Right atrium auricular region (tissue), 2 donors: ENCODE results near the gene MAMDC4. TPM values are rescaled to one million over a fixed set of nuclear protein-coding genes. Genes with fewer than 3 reads are reported as not detected.
"Not testable (repeated sequence)": the region's sequence is repeated elsewhere in the genome, so short reads cannot be mapped to it uniquely, and the experiment has no call there.

Source experiments
- DNase-seq: peaks from one replicate; pipeline ENCODE4 v3.0.0-alpha.2; 2019; ENCODE audit warnings: low spot score
- H3K27ac ChIP-seq, 2 donors: fragments of 200-600 bp; sonication (generic); 1 replicate in 1 of 2; 2 replicates in 1 of 2; pipeline ENCODE4 v1.5.1; 2016 to 2019
- H3K27me3 ChIP-seq, 2 donors: fragments of 200-600 bp; sonication (generic); one replicate each; pipeline versions ENCODE4 v1.5.1 to v1.6.0; 2017 to 2019
- H3K36me3 ChIP-seq: fragments of 200-600 bp; sonication (generic); one replicate; pipeline ENCODE4 v1.5.1; 2016
- H3K4me1 ChIP-seq, 2 donors: fragments of 200-600 bp; sonication (generic); one replicate each; pipeline versions ENCODE4 v1.5.1 to v1.6.0; 2017 to 2019
- H3K4me3 ChIP-seq, 2 donors: fragments of 200-600 bp; sonication (generic); 1 replicate in 1 of 2; 2 replicates in 1 of 2; pipeline ENCODE4 v1.5.1; 2017 to 2019; ENCODE audit warnings: mild to moderate bottlenecking in 1 of 2, moderate library complexity in 1 of 2
- H3K9me3 ChIP-seq, 2 donors: fragments of 200-600 bp; sonication (generic); one replicate each; pipeline ENCODE4 v1.5.1; 2019
- total RNA-seq, 2 donors: library from RNA; depleted of rRNA; stranded (reverse); fragments of >200 nt; gene quantifications; one replicate each; pipeline ENCODE4 v1.1.0, GENCODE V29; 2016
- TF ChIP-seq, protein P1 (sequence below), 2 donors: fragments of 200-600 bp; sonication (generic); IDR thresholded peaks; one replicate each; pipeline ENCODE4 v1.5.1; 2019; ENCODE audit warnings: antibody characterized with exemption in 2 of 2

The MAMDC4 gene
- total RNA-seq, 2 donors from 2014 or later: 1.7 to 2.0 TPM

GRCh38 chr9:136832581-136832980 lies 19.6 kb upstream of the MAMDC4 start:
- DNase-seq: no peak
- no peaks in the 10 kb centered on the region for H3K4me1 ChIP-seq
- H3K9me3 ChIP-seq: no peaks in the 10 kb centered on the region
- no peak overlapping the region for H3K27ac ChIP-seq
- TF ChIP-seq, protein P1, sequence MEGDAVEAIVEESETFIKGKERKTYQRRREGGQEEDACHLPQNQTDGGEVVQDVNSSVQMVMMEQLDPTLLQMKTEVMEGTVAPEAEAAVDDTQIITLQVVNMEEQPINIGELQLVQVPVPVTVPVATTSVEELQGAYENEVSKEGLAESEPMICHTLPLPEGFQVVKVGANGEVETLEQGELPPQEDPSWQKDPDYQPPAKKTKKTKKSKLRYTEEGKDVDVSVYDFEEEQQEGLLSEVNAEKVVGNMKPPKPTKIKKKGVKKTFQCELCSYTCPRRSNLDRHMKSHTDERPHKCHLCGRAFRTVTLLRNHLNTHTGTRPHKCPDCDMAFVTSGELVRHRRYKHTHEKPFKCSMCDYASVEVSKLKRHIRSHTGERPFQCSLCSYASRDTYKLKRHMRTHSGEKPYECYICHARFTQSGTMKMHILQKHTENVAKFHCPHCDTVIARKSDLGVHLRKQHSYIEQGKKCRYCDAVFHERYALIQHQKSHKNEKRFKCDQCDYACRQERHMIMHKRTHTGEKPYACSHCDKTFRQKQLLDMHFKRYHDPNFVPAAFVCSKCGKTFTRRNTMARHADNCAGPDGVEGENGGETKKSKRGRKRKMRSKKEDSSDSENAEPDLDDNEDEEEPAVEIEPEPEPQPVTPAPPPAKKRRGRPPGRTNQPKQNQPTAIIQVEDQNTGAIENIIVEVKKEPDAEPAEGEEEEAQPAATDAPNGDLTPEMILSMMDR (IDR thresholded peaks at IDR 0.05): no peak
- H3K4me3 ChIP-seq: no peak overlapping the region
- H3K36me3 ChIP-seq: peaks cover 54% of the 10 kb centered on the region
- H3K27me3 ChIP-seq: no peaks in the 10 kb centered on the region

DNA sequence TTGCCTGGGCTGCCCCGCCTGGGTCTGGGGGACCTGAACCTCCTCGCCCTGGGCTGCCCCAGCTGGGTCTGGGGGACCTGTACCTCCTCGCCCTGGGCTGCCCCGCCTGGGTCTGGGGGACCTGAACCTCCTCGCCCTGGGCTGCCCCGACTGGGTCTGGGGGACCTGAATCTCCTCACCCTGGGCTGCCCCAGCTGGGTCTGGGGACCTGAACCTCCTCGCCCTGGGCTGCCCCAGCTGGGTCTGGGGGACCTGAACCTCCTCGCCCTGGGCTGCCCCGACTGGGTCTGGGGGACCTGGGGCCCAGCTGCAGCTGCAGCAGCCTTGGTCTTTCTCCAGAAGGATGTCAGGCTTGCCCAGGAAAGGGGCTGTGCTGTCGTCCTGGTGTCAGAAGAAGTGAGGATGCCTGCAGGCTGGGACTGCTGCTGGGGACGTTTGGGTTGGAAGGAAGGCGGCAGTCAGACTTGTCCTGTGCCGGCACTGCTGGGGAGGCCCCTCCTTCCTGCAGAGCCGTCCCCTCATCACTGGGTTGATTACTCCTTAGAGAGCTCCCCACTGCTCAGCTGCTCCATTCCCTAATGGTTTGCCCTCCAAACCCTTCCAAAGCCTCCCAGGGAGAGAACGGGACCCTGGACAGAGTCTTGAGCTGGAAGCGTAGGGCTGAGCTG lies 18.6 kb upstream of the MAMDC4 start:
- H3K9me3 ChIP-seq, H3K4me3 ChIP-seq, DNase-seq, H3K27me3 ChIP-seq, H3K4me1 ChIP-seq, H3K27ac ChIP-seq: not testable (repeated sequence)
- H3K36me3 ChIP-seq: peaks cover 55% of the 10 kb centered on the region

DNA sequence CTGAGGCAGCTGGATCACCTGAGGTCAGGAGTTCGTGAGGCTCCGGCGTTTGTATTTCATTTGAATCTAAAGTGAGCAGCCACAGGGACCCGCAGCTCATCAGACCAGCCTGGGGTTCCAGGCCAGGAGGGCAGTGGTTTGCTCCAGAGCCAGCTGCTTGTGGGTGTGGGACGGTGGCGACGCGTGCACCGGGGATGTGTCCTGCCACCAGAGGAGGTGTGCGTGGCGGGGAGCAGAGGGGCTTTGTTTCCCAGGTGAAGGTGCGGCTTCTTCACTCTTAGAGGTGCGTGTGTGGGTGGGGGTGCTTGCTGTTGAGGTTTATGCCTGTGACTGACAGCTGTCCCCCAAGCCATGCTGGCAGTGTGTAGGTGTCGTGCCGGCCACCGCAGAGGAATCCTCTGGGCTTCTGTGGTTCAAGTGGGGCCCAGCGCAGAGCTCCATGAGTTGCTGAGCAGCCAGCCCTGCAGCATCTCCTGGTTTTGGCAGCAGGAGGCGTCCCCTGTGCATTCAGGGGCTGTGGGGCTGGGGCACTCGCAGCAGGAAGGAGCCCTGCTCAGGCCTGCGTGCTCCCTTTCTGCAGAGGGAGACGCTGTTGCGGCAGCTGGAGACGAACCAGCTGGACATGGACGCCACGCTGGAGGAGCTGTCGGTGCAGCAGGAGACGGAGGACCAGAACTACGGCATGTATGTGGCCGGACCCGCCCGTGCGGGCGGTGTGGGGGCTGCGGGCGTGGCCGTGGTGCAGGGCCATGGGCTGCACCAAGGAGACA lies 16.8 kb upstream of the MAMDC4 start:
- H3K4me3 ChIP-seq: no peak overlapping the region
- DNase-seq: no peak
- no peaks in the 10 kb centered on the region for H3K27me3 ChIP-seq
- peaks cover 0 to 3% of the 10 kb centered on the region in 2 donors for H3K4me1 ChIP-seq
- peaks cover 42% of the 10 kb centered on the region for H3K36me3 ChIP-seq
- TF ChIP-seq, protein P1 (IDR thresholded peaks at IDR 0.05): no peak
- no peak overlapping the region for H3K27ac ChIP-seq
- no peaks in the 10 kb centered on the region for H3K9me3 ChIP-seq

DNA sequence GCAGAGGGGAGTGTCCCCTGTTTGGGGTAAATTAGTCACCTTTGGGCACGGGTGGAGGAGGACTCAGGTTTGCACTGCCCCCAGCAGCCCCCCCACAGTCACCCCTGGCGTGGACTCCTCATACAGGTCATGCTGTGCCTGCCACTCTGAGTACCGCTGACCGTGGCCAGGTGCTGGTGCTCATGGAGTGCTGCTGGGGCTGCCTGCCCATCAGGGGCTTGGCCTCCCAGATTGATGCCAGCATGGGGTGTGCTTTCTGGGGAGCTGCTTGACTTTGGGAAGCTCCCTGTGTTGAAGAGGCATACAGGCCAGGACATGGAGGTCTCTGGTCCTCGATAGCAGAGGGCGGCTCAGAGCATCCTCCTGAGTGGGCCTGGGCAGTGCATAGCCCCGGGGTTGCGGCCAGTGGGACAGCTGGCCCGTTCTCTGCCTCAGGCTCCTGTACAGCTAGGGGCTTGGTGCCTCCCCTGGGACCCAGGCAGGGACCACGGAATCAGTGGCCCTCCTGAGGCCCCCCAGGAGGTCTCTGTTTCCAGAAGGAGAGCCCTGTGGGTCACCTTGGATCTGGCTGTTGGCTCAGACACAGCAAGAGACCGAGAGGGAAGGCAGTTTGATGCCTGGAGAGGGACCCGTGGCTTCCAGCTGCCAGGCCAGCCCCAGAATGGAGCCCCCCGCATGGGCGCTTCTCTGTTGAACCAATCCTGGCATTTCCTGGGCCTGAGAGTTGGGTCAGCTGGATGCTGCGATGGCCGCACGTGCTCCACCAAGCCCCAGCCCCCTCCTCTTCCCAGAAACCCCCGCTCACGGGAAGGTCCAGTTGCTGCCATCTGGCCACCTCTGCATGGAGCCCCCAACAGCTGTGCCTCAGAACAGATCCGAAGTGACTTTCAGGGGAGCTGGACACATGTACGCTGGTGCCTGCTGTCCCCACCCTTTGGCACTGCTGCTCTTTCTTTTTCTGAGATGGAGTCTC lies 15.9 kb upstream of the MAMDC4 start:
- H3K4me3 ChIP-seq: no peak overlapping the region
- no peaks in the 10 kb centered on the region for H3K9me3 ChIP-seq
- H3K4me1 ChIP-seq: peaks cover 0 to 12% of the 10 kb centered on the region in 2 donors
- no peak overlapping the region for H3K27ac ChIP-seq
- TF ChIP-seq, protein P1 (IDR thresholded peaks at IDR 0.05): no peak
- H3K36me3 ChIP-seq: peaks cover 35% of the 10 kb centered on the region
- no peaks in the 10 kb centered on the region for H3K27me3 ChIP-seq
- no peak for DNase-seq

DNA sequence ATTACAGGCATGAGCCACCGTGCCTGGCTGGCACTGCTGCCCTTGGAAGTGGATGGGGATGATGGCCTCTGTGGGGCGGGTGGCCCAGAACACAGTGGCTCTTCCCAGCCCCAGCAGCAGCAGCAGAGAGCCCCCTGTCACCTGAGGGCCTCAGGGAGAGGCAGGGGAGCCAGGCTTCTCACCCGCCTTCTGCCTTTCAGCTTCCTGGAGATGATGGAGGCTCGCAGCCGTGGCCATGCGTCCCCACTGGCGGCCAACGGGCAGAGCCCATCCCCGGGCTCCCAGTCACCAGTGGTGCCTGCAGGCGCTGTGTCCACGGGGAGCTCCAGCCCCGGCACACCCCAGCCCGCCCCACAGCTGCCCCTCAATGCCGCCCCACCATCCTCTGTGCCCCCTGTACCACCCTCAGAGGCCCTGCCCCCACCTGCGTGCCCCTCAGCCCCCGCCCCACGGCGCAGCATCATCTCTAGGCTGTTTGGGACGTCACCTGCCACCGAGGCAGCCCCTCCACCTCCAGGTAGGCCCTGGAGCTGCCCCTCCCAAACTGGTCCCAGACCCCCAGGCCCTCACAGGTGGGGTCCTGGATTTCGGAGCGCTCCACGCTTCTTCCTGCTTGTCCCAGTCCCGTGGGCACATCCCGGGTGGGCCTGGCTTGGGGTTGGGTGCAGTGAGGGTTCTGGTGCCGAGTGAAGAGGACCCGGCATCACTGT lies 14.8 kb upstream of the MAMDC4 start:
- Histone ChIP-seq H3K27ac (no peak overlapping the region), H3K4me1 (peaks cover 0 to 22% of the 10 kb centered on the region in 2 donors), H3K36me3 (peaks cover 24% of the 10 kb centered on the region), H3K4me3 (no peak overlapping the region), H3K27me3 (no peaks in the 10 kb centered on the region), H3K9me3 (no peaks in the 10 kb centered on the region)
- TF ChIP-seq, protein P1 (IDR thresholded peaks at IDR 0.05): no peak
- DNase-seq: no peak

DNA sequence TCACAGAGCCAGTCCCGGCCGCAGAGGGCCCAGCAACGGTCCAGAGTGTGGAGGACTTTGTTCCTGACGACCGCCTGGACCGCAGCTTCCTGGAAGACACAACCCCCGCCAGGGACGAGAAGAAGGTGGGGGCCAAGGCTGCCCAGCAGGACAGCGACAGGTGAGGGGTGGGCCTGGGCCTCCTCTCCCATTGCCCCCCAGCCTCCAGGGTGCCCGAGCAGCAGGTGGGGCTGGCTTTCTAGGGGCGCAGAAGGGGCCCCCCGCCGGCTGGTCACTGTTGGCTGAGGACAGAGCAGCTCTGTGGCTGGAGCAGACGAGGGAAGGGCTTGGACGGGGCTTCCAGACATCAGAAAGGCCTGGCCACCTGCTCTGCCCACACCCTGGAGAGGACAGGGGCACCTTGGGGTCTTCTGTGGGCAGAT lies 14.3 kb upstream of the MAMDC4 start:
- not testable (repeated sequence) for H3K27me3 ChIP-seq, H3K4me3 ChIP-seq, DNase-seq, H3K27ac ChIP-seq, H3K9me3 ChIP-seq
- H3K36me3 ChIP-seq: peaks cover 20% of the 10 kb centered on the region
- H3K4me1 ChIP-seq: peaks cover 0 to 28% of the 10 kb centered on the region in 2 donors
